DND-41 (cell line): ENCODE results near the gene TYW1B.
"Not testable (repeated sequence)": the region's sequence is repeated elsewhere in the genome, so short reads cannot be mapped to it uniquely, and the experiment has no call there.

Source experiments
- CTCF ChIP-seq: IDR thresholded peaks from 2 replicates; pipeline ENCODE4 v1.5.1; 2012; ENCODE audit warnings: borderline replicate concordance, low read length, moderate library complexity, mild to moderate bottlenecking; ENCODE audit not compliant: poor library complexity, severe bottlenecking; ENCODE audit errors: extremely low read depth
- EZH2 ChIP-seq: IDR thresholded peaks from 3 replicates; pipeline ENCODE4 v1.6.1; 2012; ENCODE audit warnings: borderline replicate concordance, low read depth, mild to moderate bottlenecking, moderate library complexity, low read length, inconsistent platforms; ENCODE audit not compliant: severe bottlenecking

DNA sequence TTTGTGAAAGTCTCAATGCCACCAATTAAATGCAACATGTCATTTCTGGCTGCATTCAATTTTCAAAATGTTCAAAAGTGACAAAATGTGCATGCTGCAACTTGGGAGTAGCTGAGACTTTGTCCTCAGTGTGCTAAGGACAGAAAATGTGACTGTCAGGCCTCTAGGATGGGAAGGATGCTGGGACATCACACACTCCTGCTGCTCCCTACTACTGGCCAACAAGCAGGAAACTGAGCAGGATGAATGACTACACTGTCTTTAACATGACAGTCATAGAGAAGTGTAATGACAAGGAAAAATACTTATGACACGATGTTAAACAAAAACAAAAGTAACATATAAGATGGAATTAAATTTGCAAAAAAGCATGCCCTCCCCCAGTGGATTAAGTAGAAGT lies 138.7 kb downstream of the TYW1B start:
- TF ChIP-seq CTCF, EZH2: not testable (repeated sequence)
